Prostate gland (tissue), 2 donors: ENCODE results near the gene RPRD1B.
"Not testable (repeated sequence)": the region's sequence is repeated elsewhere in the genome, so short reads cannot be mapped to it uniquely, and the experiment has no call there.

Experiments used
- CTCF ChIP-seq, 4 experiments: fragments of 200-600 bp in 2 of 4; fragments of 450-650 bp in 2 of 4; sonication (generic) in 2 of 4; IDR thresholded peaks; 1 replicate in 3 of 4; 2 replicates in 1 of 4; pipeline ENCODE4 v1.5.1; 2016 to 2019; ENCODE audit warnings: antibody characterized with exemption in 4 of 4, mild to moderate bottlenecking in 2 of 4, moderate library complexity in 2 of 4
- POLR2A ChIP-seq: fragments of 450-650 bp; IDR thresholded peaks from one replicate; pipeline ENCODE4 v1.6.1; 2016; ENCODE audit warnings: antibody characterized with exemption, mild to moderate bottlenecking
- POLR2AphosphoS5 ChIP-seq: sonication (generic); formaldehyde crosslinking; IDR thresholded peaks from one replicate; pipeline ENCODE4 v1.6.1; 2017; ENCODE audit warnings: antibody characterized with exemption

DNA sequence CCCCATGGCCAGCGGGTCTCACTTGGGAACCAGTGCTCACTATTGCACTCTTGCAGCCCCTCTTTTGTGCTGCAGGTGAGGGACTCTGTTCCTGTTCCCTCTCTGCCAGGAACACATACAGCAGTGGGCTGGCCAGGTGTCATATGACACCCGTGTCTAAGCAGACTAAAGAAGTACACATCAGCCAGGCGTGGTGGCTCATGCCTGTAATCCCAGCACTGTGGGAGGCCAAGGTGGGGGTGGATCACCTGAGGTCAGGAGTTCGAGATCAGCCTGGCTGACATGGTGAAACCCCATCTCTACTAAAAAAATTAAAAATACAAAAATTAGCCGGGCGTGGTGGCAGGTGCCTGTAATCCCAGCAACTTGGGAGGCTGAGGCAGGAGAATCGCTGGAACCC, 74.4 kb downstream of the RPRD1B start:
- TF ChIP-seq CTCF (IDR thresholded peaks at IDR 0.05); POLR2A; POLR2AphosphoS5: not testable (repeated sequence)
